Muscle of leg (tissue), 11 donors: Measurements from ENCODE around the gene GLB1L2. TPM values are rescaled to one million over a fixed set of nuclear protein-coding genes. Genes with fewer than 3 reads are reported as not detected.

Experiments used
- DNase-seq: peaks from one replicate; pipeline ENCODE4 v3.0.0; 2013
- H3K27ac ChIP-seq: one replicate; pipeline ENCODE4 v1.5.1; 2013; ENCODE audit warnings: mild to moderate bottlenecking, low read length, control low read depth
- H3K27me3 ChIP-seq: one replicate; pipeline ENCODE4 v1.6.1; 2013; ENCODE audit warnings: low read length; ENCODE audit not compliant: control insufficient read depth, insufficient read depth
- H3K36me3 ChIP-seq: one replicate; pipeline ENCODE4 v1.6.1; 2013; ENCODE audit warnings: low read length; ENCODE audit not compliant: control insufficient read depth, insufficient read depth
- H3K4me1 ChIP-seq: one replicate; pipeline ENCODE4 v1.6.1; 2013; ENCODE audit warnings: low read length; ENCODE audit not compliant: control insufficient read depth, insufficient read depth
- H3K4me3 ChIP-seq: one replicate; pipeline ENCODE4 v1.5.1; 2013; ENCODE audit warnings: low read length, control low read depth
- H3K9me3 ChIP-seq: replicated peaks from 2 replicates; pipeline ENCODE4 v1.6.1; 2013; ENCODE audit warnings: low read depth, low read length; ENCODE audit not compliant: control insufficient read depth
- WGBS: methylation state at CpG from one replicate; pipeline ENCODE4 v1.1.5; 2013; ENCODE audit warnings: missing lambda C conversion rate; ENCODE audit not compliant: insufficient coverage; 5-methylcytosine and 5-hydroxymethylcytosine counted together
- polyA plus RNA-seq, 8 donors: library from polyadenylated mRNA; unstranded; fragments of 120-200 nt; gene quantifications; one replicate each; pipeline versions ENCODE4 v1.2.1 to v1.2.3, GENCODE V29; 2013; ENCODE audit warnings: inconsistent platforms in 1 of 8, low replicate concordance in 1 of 8; ENCODE audit not compliant: insufficient read length in 8 of 8, insufficient read depth in 1 of 8
- total RNA-seq: library from RNA; stranded (reverse); fragments of 120-200 nt; gene quantifications from one replicate; pipeline ENCODE4 v1.2.4, GENCODE V29; 2013

GLB1L2 gene
- total and polyA plus RNA-seq, 9 donors = 0.20 to 1.2 (median 0.40) TPM

- Histone ChIP-seq H3K27me3 (peaks cover 69% of the 10 kb centered on the region), H3K36me3 (no peaks in the 10 kb centered on the region), H3K4me3 (no peak overlapping the region), H3K27ac (no peak overlapping the region), H3K9me3 (no peaks in the 10 kb centered on the region), H3K4me1 (peaks cover 7% of the 10 kb centered on the region)
- DNase-seq = no peak
- 100% methylated on average over 3 of the region's 5 CpGs for WGBS
Observed at GRCh38 chr11:134410766-134411165, 79.0 kb downstream of the GLB1L2 start.

DNA sequence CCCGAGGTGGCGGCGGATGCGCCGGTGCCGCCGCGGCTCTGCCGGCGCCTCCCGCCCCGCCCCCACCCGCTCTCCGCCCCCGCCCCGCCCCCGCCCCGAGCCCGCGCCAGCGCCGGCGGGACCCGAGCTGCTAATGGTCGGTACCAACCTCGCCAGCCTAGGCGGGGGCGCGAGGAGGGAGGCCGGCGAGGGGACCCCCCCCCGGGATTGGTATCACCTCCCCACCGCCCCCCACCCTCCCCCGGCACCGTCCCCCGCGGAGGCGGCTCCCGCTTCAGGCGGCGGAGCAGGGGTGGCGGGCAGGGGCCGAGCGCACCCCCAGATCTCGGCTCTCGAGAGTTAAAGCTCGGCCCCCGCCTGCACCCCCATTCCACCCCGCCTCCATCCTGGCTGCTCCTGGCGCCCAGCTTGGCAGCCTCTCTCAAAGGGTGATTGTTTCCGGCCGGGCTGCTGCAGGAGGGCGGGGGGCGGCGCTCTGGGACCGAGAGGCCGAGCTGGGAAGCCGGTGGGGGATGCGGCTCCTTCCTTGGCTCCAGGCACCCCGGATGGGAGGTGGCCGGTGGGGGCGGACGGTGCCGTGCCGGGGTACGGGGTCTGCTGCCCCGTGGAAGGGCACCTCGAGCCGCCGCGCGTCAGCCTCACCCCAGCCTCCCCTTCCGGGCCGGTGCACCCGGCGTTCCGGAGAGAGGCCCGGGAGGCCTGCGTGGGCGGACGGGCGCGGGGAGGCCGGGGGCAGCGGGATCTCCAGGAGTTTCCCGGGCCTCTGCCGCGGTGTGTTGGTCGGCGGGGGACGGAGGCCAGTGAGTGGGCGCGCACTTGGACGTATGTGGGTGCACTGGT lies 80.6 kb downstream of the GLB1L2 start, which contains the start of gene B3GAT1:
Gene B3GAT1, minus strand, starts transcription at position 40 of the 840 bp plus-strand sequence. CDS start 24,583 bp downstream, outside the sequence.
- DNase-seq = peak; percentile 11
- H3K36me3 ChIP-seq = no peaks in the 10 kb centered on the region
- H3K27ac ChIP-seq = no peak within 1 kb of the TSS
- no peaks in the 10 kb centered on the region for H3K9me3 ChIP-seq
- WGBS = under 1% methylated on average over 32 of the region's 94 CpGs
- H3K27me3 ChIP-seq = peaks cover 82% of the 10 kb centered on the region
- H3K4me3 ChIP-seq = no peak within 1 kb of the TSS
- H3K4me1 ChIP-seq = peaks cover 7% of the 10 kb centered on the region

GRCh38 chr11:134413043-134413825 lies 81.4 kb downstream of the GLB1L2 start:
- no peak overlapping the region for H3K27ac ChIP-seq
- WGBS = 6% methylated on average over 14 of the region's 22 CpGs
- H3K36me3 ChIP-seq = no peaks in the 10 kb centered on the region
- DNase-seq = no peak
- peaks cover 84% of the 10 kb centered on the region for H3K27me3 ChIP-seq
- no peaks in the 10 kb centered on the region for H3K9me3 ChIP-seq
- no peak overlapping the region for H3K4me3 ChIP-seq
- peaks cover 7% of the 10 kb centered on the region for H3K4me1 ChIP-seq

- peaks cover 80% of the 10 kb centered on the region for H3K27me3 ChIP-seq
- H3K4me3 ChIP-seq = no peak overlapping the region
- H3K4me1 ChIP-seq = peaks cover 7% of the 10 kb centered on the region
- WGBS = 22% methylated on average over 11 of the region's 18 CpGs
- H3K9me3 ChIP-seq = no peaks in the 10 kb centered on the region
- DNase-seq = no peak
- no peaks in the 10 kb centered on the region for H3K36me3 ChIP-seq
- no peak overlapping the region for H3K27ac ChIP-seq
Observed at GRCh38 chr11:134413826-134414731, 82.3 kb downstream of the GLB1L2 start.

DNA sequence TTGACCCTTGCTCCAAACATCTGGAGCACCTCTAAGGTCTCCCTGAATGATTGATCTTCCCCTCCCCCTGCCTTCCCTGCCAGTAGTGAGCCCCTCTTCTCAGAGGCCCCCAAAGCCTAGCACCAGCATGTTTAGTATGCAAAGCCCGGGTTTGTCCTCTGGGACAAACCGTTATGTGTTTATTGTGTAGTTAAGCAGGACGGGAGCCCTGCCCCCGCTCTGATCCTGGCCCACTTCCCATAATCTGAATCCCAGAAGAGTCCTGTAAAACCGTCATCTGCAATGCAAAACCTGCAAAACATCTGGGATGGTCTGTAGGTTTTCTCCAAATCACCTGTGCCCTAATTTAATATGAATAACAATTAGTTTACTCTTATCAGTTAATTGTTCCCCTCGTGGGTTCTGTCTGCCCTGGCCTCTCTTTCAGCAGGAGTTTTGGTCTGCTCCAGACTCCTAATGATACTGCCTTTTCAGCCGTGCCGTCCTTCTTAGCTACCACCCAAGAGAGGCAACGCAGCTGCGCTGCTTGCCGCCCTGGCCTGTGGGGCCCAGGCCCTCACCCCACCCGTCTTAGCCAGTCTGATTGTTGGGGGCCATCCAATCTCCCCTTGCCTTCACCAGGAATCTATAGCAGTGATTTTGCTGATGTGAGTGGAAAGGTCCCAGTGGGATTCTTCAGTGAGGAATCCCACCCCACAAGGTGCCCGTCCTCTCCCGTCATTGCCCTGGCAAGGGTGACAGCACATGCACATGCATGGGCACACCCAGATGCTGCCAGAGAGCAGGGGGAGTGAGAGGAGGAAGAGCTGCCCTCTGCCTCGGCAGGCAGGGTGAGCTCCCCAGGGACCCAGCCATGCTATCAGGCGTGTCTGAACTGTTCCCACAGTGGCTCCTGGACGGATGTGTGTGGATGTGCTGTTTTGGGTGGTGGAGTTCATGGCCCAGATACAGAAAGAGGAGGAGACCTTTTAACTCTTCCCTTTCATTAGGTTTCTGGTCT lies 83.3 kb downstream of the GLB1L2 start:
- Histone ChIP-seq H3K4me3 (no peak overlapping the region), H3K4me1 (peaks cover 7% of the 10 kb centered on the region), H3K27ac (no peak overlapping the region), H3K36me3 (no peaks in the 10 kb centered on the region), H3K9me3 (no peaks in the 10 kb centered on the region), H3K27me3 (peaks cover 70% of the 10 kb centered on the region)
- DNase-seq = no peak
- WGBS = 27% methylated on average over 7 of the region's 17 CpGs

GRCh38 chr11:134416726-134417125 lies 84.9 kb downstream of the GLB1L2 start:
- Histone ChIP-seq H3K4me1 (peaks cover 3% of the 10 kb centered on the region), H3K4me3 (no peak overlapping the region), H3K27ac (no peak overlapping the region), H3K27me3 (peaks cover 54% of the 10 kb centered on the region), H3K36me3 (no peaks in the 10 kb centered on the region), H3K9me3 (no peaks in the 10 kb centered on the region)
- no peak for DNase-seq
- WGBS = 72% methylated on average over 8 of the region's 10 CpGs

- peak; percentile 75 for DNase-seq
Observed at GRCh38 chr11:134417871-134418840, 86.4 kb downstream of the GLB1L2 start.

GRCh38 chr11:134423106-134423505 lies 91.3 kb downstream of the GLB1L2 start:
- H3K27ac ChIP-seq = no peak overlapping the region
- DNase-seq = no peak
- H3K9me3 ChIP-seq = no peaks in the 10 kb centered on the region
- H3K4me3 ChIP-seq = no peak overlapping the region
- 79% methylated on average over 10 of the region's 10 CpGs for WGBS
- H3K4me1 ChIP-seq = no peaks in the 10 kb centered on the region
- H3K36me3 ChIP-seq = no peaks in the 10 kb centered on the region
- peaks cover 12% of the 10 kb centered on the region for H3K27me3 ChIP-seq

More at GRCh38 chr11:134417871-134418840, 86.4 kb downstream of the GLB1L2 start:
- WGBS = 39% methylated on average over 13 of the region's 14 CpGs
- Histone ChIP-seq H3K36me3 (no peaks in the 10 kb centered on the region), H3K4me3 (no peak overlapping the region), H3K27ac (no peak overlapping the region), H3K9me3 (no peaks in the 10 kb centered on the region), H3K27me3 (peaks cover 47% of the 10 kb centered on the region), H3K4me1 (no peaks in the 10 kb centered on the region)
